ENCODE measurements around the gene TIMM50.

TIMM50 gene

GRCh38 chr19:39501340-39501739 is 20.7 kb downstream of the TIMM50 start:
- DNase-seq (ENCODE audit: low read depth): no peak
- no peak overlapping the region for H3K4me3 ChIP-seq (replicated peaks; ENCODE audit: low read depth, low read length)
- TF ChIP-seq CTCF (IDR thresholded peaks at IDR 0.05; ENCODE audit: low read length, missing control alignments): no peak

- peak; percentile 77 for DNase-seq (ENCODE audit: low read depth)
These were observed 22.2 kb downstream of the TIMM50 start for GRCh38 chr19:39502640-39503417.

GRCh38 chr19:39506598-39506943 is 25.9 kb downstream of the TIMM50 start:
- TF ChIP-seq CTCF (IDR thresholded peaks at IDR 0.05; ENCODE audit: low read length, missing control alignments): no peak
- no peak for DNase-seq (ENCODE audit: low read depth)
- no peak overlapping the region for H3K4me3 ChIP-seq (replicated peaks; ENCODE audit: low read depth, low read length)

More at GRCh38 chr19:39502640-39503417, 22.2 kb downstream of the TIMM50 start:
- no peak overlapping the region for H3K4me3 ChIP-seq (replicated peaks; ENCODE audit: low read depth, low read length)
- peak; percentile 10 for TF ChIP-seq CTCF (IDR thresholded peaks at IDR 0.05; ENCODE audit: low read length, missing control alignments)

- peak; percentile 67 for DNase-seq (ENCODE audit: low read depth)
- H3K4me3 ChIP-seq (replicated peaks; ENCODE audit: low read depth, low read length): peak overlapping the region; percentile 48
- no peak for TF ChIP-seq CTCF (IDR thresholded peaks at IDR 0.05; ENCODE audit: low read length, missing control alignments)
These were observed 26.5 kb downstream of the TIMM50 start for GRCh38 chr19:39506944-39507714.

GRCh38 chr19:39507715-39508364 is 27.2 kb downstream of the TIMM50 start:
- DNase-seq (ENCODE audit: low read depth): no peak
- TF ChIP-seq CTCF (IDR thresholded peaks at IDR 0.05; ENCODE audit: low read length, missing control alignments): no peak
- H3K4me3 ChIP-seq (replicated peaks; ENCODE audit: low read depth, low read length): peak overlapping the region; percentile 48

GRCh38 chr19:39508629-39509028 is 28.0 kb downstream of the TIMM50 start:
- TF ChIP-seq CTCF (IDR thresholded peaks at IDR 0.05; ENCODE audit: low read length, missing control alignments): no peak
- no peak for DNase-seq (ENCODE audit: low read depth)
- H3K4me3 ChIP-seq (replicated peaks; ENCODE audit: low read depth, low read length): no peak overlapping the region

Data from fibroblast of pulmonary artery (primary cell).